Liver (tissue), 3 donors: ENCODE measurements around the gene SLC25A48.

Experiments
- ATF3 ChIP-seq: IDR thresholded peaks from 2 replicates; pipeline ENCODE4 v1.6.1; 2016; ENCODE audit warnings: antibody characterized with exemption
- CTCF ChIP-seq: fragments of 150-350 bp; IDR thresholded peaks from 2 replicates; pipeline ENCODE4 v1.5.1; 2017; ENCODE audit warnings: improper control_type of control experiment, low read depth, low read length; ENCODE audit not compliant: missing input control
- FOXA1 ChIP-seq: IDR thresholded peaks from 2 replicates; pipeline ENCODE4 v1.6.1; 2016; ENCODE audit warnings: antibody characterized with exemption
- GABPA ChIP-seq, 2 donors: IDR thresholded peaks in 1 of 2; conservative IDR thresholded peaks in 1 of 2; 2 replicates each; pipeline ENCODE4 v1.6.1; 2016; ENCODE audit warnings: antibody characterized with exemption in 2 of 2, mild to moderate bottlenecking in 1 of 2, moderate library complexity in 1 of 2
- HNF4A ChIP-seq, 2 donors: conservative IDR thresholded peaks; 2 replicates each; pipeline ENCODE4 v1.6.1; 2016; ENCODE audit warnings: antibody characterized with exemption in 2 of 2, mild to moderate bottlenecking in 2 of 2
- JUND ChIP-seq, 2 donors: IDR thresholded peaks; 2 replicates each; pipeline ENCODE4 v1.6.1; 2016; ENCODE audit warnings: antibody characterized with exemption in 2 of 2
- MAX ChIP-seq: IDR thresholded peaks from 2 replicates; pipeline ENCODE4 v1.6.1; 2016; ENCODE audit warnings: antibody characterized with exemption
- RAD21 ChIP-seq, 2 donors: IDR thresholded peaks; 2 replicates each; pipeline ENCODE4 v1.6.1; 2016; ENCODE audit warnings: antibody characterized with exemption in 2 of 2, mild to moderate bottlenecking in 2 of 2
- REST ChIP-seq: IDR thresholded peaks from 2 replicates; pipeline ENCODE4 v1.6.1; 2016; ENCODE audit warnings: antibody characterized with exemption, mild to moderate bottlenecking
- RXRA ChIP-seq, 2 donors: IDR thresholded peaks; 2 replicates each; pipeline ENCODE4 v1.6.1; 2017 to 2018; ENCODE audit warnings: antibody characterized with exemption in 2 of 2, mild to moderate bottlenecking in 1 of 2
- SP1 ChIP-seq: IDR thresholded peaks from 2 replicates; pipeline ENCODE4 v1.6.1; 2018; ENCODE audit warnings: antibody characterized with exemption, mild to moderate bottlenecking
- TAF1 ChIP-seq: conservative IDR thresholded peaks from 2 replicates; pipeline ENCODE4 v1.6.1; 2016; ENCODE audit warnings: antibody characterized with exemption, mild to moderate bottlenecking
- donor health status: healthy.
- donor health status: healthy.

- TF ChIP-seq TAF1 (no peak), CTCF (no peak), HNF4A (conservative IDR thresholded peaks at IDR 0.05) (no peak), REST (no peak), RAD21 (IDR thresholded peaks at IDR 0.05) (no peak), RXRA (IDR thresholded peaks at IDR 0.05) (no peak), JUND (IDR thresholded peaks at IDR 0.05) (no peak), ATF3 (no peak), FOXA1 (no peak), MAX (no peak), GABPA (IDR thresholded peaks at IDR 0.05 in 1 of 2, conservative IDR thresholded peaks at IDR 0.05 in 1 of 2) (no peak), SP1 (no peak)
These were observed 28.3 kb downstream of the SLC25A48 start for GRCh38 chr5:135862744-135863143.
